ENCODE data around the gene RNASE7.
A peak's percentile ranks its signal among the peaks of the same experiment; 100 is the strongest.

RNASE7 gene

DNA sequence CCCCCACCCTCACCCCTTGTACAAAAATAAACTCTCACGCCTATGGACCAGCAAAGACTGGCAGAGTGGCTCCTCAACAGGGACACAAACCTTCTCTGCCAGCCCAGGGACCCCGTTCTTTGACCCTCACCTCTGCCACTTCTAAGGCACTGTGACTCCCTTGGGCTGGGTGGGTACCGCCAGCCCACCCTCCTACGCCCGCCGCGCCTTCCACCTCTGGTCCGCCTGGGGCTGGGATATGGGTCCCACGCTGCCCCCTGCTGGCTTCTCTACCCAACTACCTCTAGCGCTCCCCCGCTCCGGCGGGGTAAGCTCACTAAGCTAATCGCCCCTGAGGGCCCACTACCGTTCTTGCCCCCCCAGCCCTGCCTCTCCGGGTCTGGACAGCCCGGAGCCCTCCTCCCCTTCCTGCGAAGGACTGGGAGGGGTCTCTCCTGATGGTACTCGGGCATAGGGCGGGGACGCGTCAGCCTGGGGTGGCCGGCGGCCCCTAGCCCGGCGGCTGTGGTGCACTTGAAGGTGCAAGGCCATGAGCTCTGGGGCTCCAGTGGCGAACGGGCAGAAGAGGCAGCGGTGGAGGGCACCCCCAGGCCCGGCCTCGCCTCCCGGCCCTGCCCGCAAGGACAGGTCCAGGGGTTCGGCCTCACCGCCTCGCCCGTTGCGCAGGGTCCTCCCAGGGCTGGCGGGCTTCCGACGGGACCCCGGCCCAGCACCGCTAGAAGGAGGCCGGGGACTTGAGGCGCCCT, 48.2 kb downstream of the RNASE7 start:
- H3K4me3 ChIP-seq (ENCODE audit: low read length): no peak overlapping the region
- H3K4me2 ChIP-seq (ENCODE audit: low read length): no peak overlapping the region
- no peaks in the 10 kb centered on the region for H3K27me3 ChIP-seq (ENCODE audit: control insufficient read depth, low read length)
- no peaks in the 10 kb centered on the region for H3K79me2 ChIP-seq (ENCODE audit: control insufficient read depth, low read length)
- no peaks in the 10 kb centered on the region for H3K9me3 ChIP-seq (ENCODE audit: control insufficient read depth, insufficient read depth, low read length)
- H3K4me1 ChIP-seq (ENCODE audit: control insufficient read depth, low read length): peaks cover 20% of the 10 kb centered on the region
- no peaks in the 10 kb centered on the region for H3K9me2 ChIP-seq (replicated peaks; ENCODE audit: control insufficient read depth, low read length)
- H3F3A ChIP-seq (ENCODE audit: control insufficient read depth, insufficient read depth): no peaks in the 10 kb centered on the region
- TF ChIP-seq EZH2phosphoT487 (IDR thresholded peaks at IDR 0.05; ENCODE audit: borderline replicate concordance, low read length): no peak
- TF ChIP-seq, protein P1, sequence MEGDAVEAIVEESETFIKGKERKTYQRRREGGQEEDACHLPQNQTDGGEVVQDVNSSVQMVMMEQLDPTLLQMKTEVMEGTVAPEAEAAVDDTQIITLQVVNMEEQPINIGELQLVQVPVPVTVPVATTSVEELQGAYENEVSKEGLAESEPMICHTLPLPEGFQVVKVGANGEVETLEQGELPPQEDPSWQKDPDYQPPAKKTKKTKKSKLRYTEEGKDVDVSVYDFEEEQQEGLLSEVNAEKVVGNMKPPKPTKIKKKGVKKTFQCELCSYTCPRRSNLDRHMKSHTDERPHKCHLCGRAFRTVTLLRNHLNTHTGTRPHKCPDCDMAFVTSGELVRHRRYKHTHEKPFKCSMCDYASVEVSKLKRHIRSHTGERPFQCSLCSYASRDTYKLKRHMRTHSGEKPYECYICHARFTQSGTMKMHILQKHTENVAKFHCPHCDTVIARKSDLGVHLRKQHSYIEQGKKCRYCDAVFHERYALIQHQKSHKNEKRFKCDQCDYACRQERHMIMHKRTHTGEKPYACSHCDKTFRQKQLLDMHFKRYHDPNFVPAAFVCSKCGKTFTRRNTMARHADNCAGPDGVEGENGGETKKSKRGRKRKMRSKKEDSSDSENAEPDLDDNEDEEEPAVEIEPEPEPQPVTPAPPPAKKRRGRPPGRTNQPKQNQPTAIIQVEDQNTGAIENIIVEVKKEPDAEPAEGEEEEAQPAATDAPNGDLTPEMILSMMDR (IDR thresholded peaks at IDR 0.05; ENCODE audit: low read depth, low read length, poor library complexity, severe bottlenecking): peak; percentile 67
- peaks cover 3% of the 10 kb centered on the region; the same call in 1 of the 2 replicates for H3K36me3 ChIP-seq (ENCODE audit: control insufficient read depth, low read length)
- peaks cover 9% of the 10 kb centered on the region for H4K20me1 ChIP-seq (ENCODE audit: control insufficient read depth, insufficient read depth, low read depth, low read length)
- H3K27ac ChIP-seq (ENCODE audit: low read depth, low read length): no peak overlapping the region

DNA sequence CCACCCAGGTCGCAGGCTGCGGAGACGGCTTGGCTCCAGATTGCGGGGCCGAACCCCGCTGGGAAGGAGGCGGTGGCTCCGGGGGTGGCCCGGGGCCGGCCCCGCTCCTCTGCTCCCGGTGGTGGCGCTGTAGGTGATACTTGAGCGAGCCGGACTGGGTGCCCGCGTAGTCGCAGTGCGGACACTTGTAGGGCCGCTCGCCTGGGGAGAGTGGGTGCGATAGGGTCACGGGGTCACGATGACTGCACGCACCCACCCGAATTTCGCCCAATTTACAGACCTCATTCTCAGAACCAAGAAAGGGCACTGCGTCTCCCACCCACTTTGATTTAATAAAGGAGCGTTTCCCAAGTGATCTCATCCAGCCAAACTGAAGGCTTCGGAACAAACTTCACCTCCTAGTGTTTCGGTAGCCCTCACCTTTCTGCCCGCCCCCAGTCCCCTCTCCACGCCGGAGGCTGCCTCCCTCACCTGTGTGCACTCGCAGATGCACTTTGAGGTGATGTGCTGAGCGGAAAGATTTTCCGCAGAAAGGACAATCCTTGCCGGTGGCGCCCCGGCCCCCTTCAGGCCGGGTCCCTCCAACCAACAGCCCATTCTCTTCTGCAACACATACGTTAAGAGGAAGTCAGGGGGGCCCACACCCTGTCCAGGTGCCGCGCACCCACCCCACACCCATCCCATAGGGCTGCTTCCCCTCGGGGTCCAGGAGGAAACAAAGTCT, 48.9 kb downstream of the RNASE7 start:
- peaks cover 3% of the 10 kb centered on the region; the same call in 1 of the 2 replicates for H3K36me3 ChIP-seq (ENCODE audit: control insufficient read depth, low read length)
- no peaks in the 10 kb centered on the region for H3K79me2 ChIP-seq (ENCODE audit: control insufficient read depth, low read length)
- peaks cover 20% of the 10 kb centered on the region for H3K4me1 ChIP-seq (ENCODE audit: control insufficient read depth, low read length)
- no peaks in the 10 kb centered on the region for H3K9me3 ChIP-seq (ENCODE audit: control insufficient read depth, insufficient read depth, low read length)
- no peak overlapping the region for H3K27ac ChIP-seq (ENCODE audit: low read depth, low read length)
- no peak overlapping the region for H3K4me2 ChIP-seq (ENCODE audit: low read length)
- H3F3A ChIP-seq (ENCODE audit: control insufficient read depth, insufficient read depth): peaks cover 1% of the 10 kb centered on the region; the same call in 1 of the 2 replicates
- no peaks in the 10 kb centered on the region for H3K27me3 ChIP-seq (ENCODE audit: control insufficient read depth, low read length)
- TF ChIP-seq EZH2phosphoT487 (IDR thresholded peaks at IDR 0.05; ENCODE audit: borderline replicate concordance, low read length): no peak
- TF ChIP-seq, protein P1 (IDR thresholded peaks at IDR 0.05; ENCODE audit: low read depth, low read length, poor library complexity, severe bottlenecking): no peak
- no peaks in the 10 kb centered on the region for H3K9me2 ChIP-seq (replicated peaks; ENCODE audit: control insufficient read depth, low read length)
- peaks cover 9% of the 10 kb centered on the region for H4K20me1 ChIP-seq (ENCODE audit: control insufficient read depth, insufficient read depth, low read depth, low read length)
- H3K4me3 ChIP-seq (ENCODE audit: low read length): no peak overlapping the region

DNA sequence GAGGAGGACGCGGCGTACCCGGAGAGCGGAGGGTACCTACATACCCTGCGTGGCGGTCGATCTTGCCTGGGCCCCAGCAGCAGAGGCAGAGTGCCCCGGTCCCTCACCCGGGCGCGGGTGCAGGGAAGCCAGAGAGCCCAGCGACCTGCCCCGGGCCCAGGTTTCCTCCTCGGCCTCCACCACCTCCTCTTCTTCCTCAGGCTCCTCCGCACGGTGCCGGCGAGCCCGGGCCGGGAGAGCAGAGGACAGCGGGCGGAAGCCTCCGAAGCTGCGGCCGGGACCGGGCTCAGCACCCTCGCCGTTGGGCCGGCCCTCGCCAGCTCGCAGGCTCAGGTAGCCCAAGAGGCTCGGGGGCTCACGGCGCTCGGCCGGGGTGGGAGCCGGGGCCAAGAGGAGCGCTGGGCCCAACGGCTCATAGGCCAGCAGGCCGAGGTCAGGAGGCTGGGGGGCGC, 49.7 kb downstream of the RNASE7 start:
- Histone ChIP-seq H3K36me3 (ENCODE audit: control insufficient read depth, low read length) (peaks cover 3% of the 10 kb centered on the region; the same call in 1 of the 2 replicates), H3K27me3 (ENCODE audit: control insufficient read depth, low read length) (no peaks in the 10 kb centered on the region), H3K9me2 (replicated peaks; ENCODE audit: control insufficient read depth, low read length) (no peaks in the 10 kb centered on the region), H3F3A (ENCODE audit: control insufficient read depth, insufficient read depth) (peaks cover 8% of the 10 kb centered on the region; the same call in 1 of the 2 replicates), H3K79me2 (ENCODE audit: control insufficient read depth, low read length) (no peaks in the 10 kb centered on the region), H3K4me2 (ENCODE audit: low read length) (no peak overlapping the region), H3K27ac (ENCODE audit: low read depth, low read length) (no peak overlapping the region), H4K20me1 (ENCODE audit: control insufficient read depth, insufficient read depth, low read depth, low read length) (peaks cover 9% of the 10 kb centered on the region), H3K4me1 (ENCODE audit: control insufficient read depth, low read length) (peaks cover 20% of the 10 kb centered on the region), H3K4me3 (ENCODE audit: low read length) (no peak overlapping the region), H3K9me3 (ENCODE audit: control insufficient read depth, insufficient read depth, low read length) (no peaks in the 10 kb centered on the region)
- TF ChIP-seq, protein P1 (IDR thresholded peaks at IDR 0.05; ENCODE audit: low read depth, low read length, poor library complexity, severe bottlenecking): no peak
- no peak for TF ChIP-seq EZH2phosphoT487 (IDR thresholded peaks at IDR 0.05; ENCODE audit: borderline replicate concordance, low read length)

All from DOHH2 (cell line).